Caki2 (cell line): ENCODE data around the gene DENR. TPM values are rescaled to one million over a fixed set of nuclear protein-coding genes. Genes with fewer than 3 reads are reported as not detected.
"Not testable (repeated sequence)": the region's sequence is repeated elsewhere in the genome, so short reads cannot be mapped to it uniquely, and the experiment has no call there.

ENCODE experiments used
- DNase-seq: peaks from one replicate; pipeline ENCODE4 v3.0.0-alpha.2; 2015; ENCODE audit warnings: low read depth
- in situ Hi-C: cut with HindIII; loops from 2 replicates; pipeline ENCODE4 v1.10.0; 2016; ENCODE audit warnings: low sequenced_read_pairs, low pct_unique_long_range_greater_than_20kb, mixed read lengths
- total RNA-seq: library from RNA; depleted of rRNA; stranded (reverse); fragments of >200 nt; shearing (Covaris generic); gene quantifications from 2 replicates; pipeline ENCODE4 v1.2.3, GENCODE V29; 2014; ENCODE audit warnings: low replicate concordance; rRNA removed

The DENR gene
- total RNA-seq, result 7.3 and 7.4 TPM in 2 replicates

GRCh38 chr12:122752464-122753318 lies at the start of gene DENR:
Gene DENR (plus strand): TSS chr12:122752824. CDS start chr12:122753702, 878 bp downstream.
- peak; percentile 99 for DNase-seq

DNA sequence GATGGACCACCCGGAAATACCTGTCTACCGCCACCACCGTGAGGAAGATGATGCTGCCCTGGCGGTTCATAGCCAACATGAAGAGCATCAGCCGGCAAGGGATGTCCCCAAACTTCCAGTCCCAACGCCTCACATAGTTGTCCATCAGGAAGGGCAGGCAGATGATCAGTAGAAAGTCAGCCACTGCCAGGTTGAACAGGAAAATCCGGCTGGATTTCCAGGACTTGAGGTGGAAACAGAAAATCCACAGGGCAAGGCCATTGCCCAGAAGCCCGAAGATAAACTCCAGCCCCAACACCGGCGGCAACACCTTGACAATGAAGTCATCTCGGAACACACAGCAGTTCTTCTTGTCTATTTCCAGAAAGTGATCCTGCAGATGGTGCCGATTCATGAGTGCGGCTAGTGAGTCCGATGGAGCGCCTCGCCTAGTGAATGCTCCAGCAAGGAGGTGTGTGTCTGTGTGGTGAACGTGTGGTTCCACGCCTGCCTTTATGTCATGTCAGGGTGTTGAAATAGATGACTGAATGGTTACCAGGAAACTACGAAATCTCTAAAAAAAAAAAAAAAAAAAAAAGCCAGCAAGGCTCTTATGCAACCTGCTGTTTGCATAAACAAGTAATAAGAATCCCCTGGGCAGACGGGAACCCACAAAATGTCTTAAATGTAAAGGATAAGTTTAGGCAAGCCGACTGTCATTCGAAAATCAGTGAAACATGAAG lies 49.6 kb upstream of the DENR start, which contains the start of gene HCAR2:
Gene HCAR2 (minus strand): TSS at position 468 of the 722 bp plus-strand sequence. CDS start 74 bp downstream, at position 394.
- in situ Hi-C loops, DNase-seq: not testable (repeated sequence)

More at GRCh38 chr12:122752464-122753318, at the start of gene DENR:
- in situ Hi-C loops, result loop anchor here (25.0 kb wide), 1 partner anchor 215 kb away; the partner anchor contains the start of genes KNTC1 and RSRC2

DNA sequence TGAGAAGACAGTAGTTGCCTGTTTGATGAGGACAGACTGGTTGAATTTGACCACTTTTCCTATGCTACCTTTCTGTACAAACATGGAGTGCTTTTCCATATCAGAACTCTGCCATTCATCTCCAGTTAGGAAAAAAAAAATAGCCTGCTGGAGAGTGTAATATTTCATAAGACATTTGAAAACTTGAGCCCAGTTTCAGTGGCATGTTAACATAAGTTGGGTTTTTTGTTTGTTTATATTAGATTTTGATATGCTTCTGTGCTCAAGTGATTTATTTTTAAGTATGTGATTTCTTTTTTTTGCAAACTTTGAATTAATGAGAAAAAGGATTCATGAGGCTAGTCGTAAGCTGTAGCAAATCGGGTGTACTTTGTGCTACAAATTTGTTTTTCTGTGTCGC lies 48.8 kb upstream of the DENR start:
- DNase-seq, in situ Hi-C loops: not testable (repeated sequence)

GRCh38 chr12:122709287-122709686 lies 43.3 kb upstream of the DENR start:
- DNase-seq, in situ Hi-C loops: not testable (repeated sequence)

DNA sequence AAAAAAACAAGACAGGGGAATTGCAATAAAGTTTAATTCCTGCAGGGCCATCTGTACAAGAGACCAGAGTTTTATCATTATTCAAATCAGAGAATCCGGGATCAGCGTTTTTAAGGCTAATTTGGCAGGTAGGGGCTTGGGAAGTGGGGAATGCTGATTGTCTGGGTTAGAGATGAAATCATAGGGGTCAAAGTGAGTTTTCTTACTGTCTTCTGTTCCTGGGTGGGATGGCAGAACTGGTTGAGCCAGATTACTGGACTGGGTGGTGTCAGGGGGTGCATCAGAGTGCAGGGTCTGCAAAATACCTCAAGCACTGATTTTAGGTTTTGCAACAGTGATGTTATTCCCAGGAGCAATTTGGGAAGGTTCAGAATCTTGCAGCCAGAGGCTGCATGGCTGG lies 42.3 kb upstream of the DENR start:
- in situ Hi-C loops, DNase-seq: not testable (repeated sequence)

- in situ Hi-C loops, DNase-seq: not testable (repeated sequence)
Observed at GRCh38 chr12:122711266-122711665, 41.4 kb upstream of the DENR start.

DNA sequence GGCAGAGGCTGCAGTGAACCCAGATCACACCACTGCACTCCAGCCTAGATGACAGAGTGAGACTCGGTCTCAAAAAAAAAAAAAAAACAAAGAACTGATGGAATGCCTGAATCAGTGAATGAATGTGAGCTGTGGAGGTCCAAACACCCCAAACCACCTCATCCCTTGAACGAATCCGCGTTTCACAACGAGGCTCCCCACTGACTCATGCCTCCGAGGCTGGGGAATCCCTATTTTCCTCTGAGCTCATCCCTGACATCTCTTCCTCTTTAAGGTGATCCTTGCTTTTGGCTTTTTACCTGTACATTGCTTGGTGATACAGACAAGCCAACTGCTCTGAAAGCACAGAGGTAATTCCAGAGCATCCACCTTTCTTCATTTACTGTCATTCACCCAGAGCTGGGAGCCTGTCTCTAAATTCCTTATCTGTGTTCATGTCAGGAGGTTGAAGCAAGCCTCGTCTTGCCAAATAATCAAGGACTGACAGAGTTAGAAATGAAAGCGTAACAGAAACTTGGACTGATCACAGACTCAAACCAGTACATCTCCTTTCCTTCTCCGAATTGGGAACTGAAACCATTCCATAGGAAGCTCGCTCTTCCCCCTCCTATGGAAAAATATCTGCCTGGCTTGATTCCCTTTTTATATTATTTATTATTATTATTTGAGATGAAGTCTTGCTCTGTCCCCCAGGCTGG lies 39.0 kb upstream of the DENR start:
- DNase-seq, in situ Hi-C loops: not testable (repeated sequence)

- in situ Hi-C loops, DNase-seq: not testable (repeated sequence)
Observed at GRCh38 chr12:122715211-122715610, 37.4 kb upstream of the DENR start.

DNA sequence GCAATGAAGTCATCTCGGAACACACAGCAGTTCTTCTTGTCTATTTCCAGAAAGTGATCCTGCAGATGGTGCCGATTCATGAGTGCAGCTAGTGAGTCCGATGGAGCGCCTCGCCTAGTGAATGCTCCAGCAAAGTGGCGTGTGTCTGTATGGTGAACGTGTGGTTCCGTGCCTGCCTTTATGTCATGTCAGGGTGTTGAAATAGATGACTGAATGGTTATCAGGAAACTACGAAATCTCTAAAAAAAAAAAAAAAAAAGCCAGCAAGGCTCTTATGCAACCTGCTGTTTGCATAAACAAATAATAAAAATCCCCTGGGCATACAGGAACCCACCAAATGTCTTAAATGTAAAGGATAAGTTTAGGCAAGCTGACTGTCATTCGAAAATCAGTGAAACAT lies 36.0 kb upstream of the DENR start, which contains the start of gene HCAR3:
Gene HCAR3 (minus strand): TSS at position 154 of the 400 bp plus-strand sequence. CDS start 74 bp downstream, at position 80.
- DNase-seq, in situ Hi-C loops: not testable (repeated sequence)

GRCh38 chr12:122721057-122721545 lies 31.5 kb upstream of the DENR start:
- no peak for DNase-seq

GRCh38 chr12:122722387-122722786 lies 30.2 kb upstream of the DENR start:
- in situ Hi-C loops, result no loop called here

More at GRCh38 chr12:122721057-122721545, 31.5 kb upstream of the DENR start:
- in situ Hi-C loops, result no loop called here

DNA sequence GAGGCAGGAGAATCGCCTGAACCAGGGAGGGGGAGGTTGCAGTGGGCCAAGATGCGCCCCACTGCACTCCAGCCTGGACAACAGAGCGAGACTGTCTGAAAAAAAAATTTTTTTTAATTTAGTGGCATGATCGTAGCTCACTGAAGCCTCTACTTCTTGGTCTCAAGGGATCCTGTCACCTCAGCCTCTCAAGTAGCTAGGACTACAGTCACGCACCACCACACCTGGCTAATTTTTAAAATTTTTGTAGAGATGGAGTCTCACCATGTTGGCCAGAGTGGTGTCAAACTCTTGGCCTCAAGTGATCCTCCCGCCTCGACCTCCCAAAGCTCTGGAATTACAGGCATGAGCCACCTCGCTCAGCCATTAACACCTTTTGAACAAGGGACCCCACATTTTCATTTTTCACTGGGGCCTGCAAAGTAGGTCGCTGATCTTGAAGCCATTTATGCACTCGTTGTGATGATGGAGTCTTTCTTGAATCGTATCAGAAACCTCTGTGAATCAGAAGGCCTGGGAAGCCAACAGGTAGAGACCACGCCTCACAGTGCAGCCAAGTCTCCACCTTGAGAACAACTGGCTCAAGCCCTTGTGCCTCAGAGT lies 27.9 kb upstream of the DENR start:
- DNase-seq, result peak; percentile 13
- in situ Hi-C loops, result no loop called here

More at GRCh38 chr12:122722387-122722786, 30.2 kb upstream of the DENR start:
- no peak for DNase-seq

- no peak for DNase-seq
Observed at GRCh38 chr12:122725452-122726079, 27.1 kb upstream of the DENR start.

GRCh38 chr12:122726080-122726558 lies 26.5 kb upstream of the DENR start:
- DNase-seq, result peak; percentile 64
- in situ Hi-C loops, result no loop called here

More at GRCh38 chr12:122725452-122726079, 27.1 kb upstream of the DENR start:
- in situ Hi-C loops, result no loop called here

- in situ Hi-C loops, result no loop called here
- no peak for DNase-seq
Observed at GRCh38 chr12:122729583-122730214, 22.9 kb upstream of the DENR start.

DNA sequence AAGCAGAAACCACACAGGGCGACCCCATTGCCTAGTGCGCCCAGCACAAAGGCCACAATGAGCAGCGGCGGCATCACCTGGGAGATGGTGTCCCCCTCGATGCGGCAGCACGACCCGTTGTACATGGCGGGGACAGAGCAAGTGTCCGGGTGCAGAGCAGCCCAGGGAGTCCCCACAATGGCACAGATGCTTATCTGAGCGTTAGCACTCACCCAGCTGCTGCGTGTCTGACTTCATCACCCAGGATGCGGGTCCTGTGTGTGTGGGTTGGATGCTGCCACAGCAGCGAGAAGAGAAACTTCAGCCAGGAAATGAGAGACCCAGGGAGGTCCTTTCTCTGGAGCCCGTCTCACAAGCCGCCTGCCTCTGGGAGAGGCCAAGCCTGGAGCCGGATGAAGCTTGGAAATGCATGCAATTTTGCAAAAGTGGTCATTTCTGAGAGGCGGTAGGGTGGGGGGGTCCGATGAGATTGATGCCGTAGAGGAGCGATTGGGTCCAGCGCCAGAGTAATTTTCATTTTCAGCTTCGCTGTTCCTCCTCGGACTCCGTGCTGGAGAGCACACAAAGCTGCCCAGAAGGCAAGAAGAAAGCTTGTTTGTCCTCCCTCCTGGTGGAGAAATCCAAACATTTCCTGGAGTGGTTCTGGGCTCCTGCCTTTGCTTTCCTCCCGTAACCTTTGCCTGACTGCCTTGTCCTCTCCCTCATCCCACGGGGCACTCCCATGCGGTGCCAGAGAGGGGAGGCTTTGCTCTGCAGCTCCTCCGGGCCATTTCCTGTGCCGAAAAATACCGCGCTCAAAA lies 22.2 kb upstream of the DENR start, which contains the start of gene HCAR1:
Gene HCAR1 (minus strand): TSS at position 630 of the 800 bp plus-strand sequence. CDS start 505 bp downstream, at position 125.
- in situ Hi-C loops, result no loop called here
- DNase-seq, result no peak
